Loucy (cell line): ENCODE data around the gene KYAT1.

Source experiments
- EZH2phosphoT487 ChIP-seq: fragments of 200-600 bp; IDR thresholded peaks from 2 replicates; pipeline ENCODE4 v1.6.1; 2018; ENCODE audit warnings: antibody characterized with exemption, mild to moderate bottlenecking, moderate library complexity, borderline replicate concordance
- TF ChIP-seq, protein P1 (sequence below): fragments of 200-600 bp; sonication (generic); conservative IDR thresholded peaks from 2 replicates; pipeline ENCODE4 v1.5.1; 2014; ENCODE audit warnings: mild to moderate bottlenecking, antibody characterized with exemption, low read length

DNA sequence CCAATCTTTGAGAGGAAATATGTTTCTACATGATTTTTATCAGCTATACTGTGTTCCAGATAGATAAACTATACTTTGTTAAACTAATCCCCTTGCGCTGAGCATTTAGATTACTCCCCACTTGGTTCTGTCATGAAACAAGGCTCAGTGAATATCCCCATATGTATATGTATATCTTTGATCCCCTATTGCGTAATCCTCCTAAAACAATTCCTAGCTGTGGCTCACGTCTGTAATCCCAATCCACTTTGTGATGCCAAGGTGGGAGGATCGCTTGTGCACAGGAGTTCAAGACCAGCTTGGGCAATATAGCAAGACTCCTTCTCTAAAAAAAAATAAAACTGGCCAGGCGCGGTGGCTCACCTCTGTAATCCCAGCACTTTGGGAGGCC is 41.7 kb upstream of the KYAT1 start:
- TF ChIP-seq, protein P1, sequence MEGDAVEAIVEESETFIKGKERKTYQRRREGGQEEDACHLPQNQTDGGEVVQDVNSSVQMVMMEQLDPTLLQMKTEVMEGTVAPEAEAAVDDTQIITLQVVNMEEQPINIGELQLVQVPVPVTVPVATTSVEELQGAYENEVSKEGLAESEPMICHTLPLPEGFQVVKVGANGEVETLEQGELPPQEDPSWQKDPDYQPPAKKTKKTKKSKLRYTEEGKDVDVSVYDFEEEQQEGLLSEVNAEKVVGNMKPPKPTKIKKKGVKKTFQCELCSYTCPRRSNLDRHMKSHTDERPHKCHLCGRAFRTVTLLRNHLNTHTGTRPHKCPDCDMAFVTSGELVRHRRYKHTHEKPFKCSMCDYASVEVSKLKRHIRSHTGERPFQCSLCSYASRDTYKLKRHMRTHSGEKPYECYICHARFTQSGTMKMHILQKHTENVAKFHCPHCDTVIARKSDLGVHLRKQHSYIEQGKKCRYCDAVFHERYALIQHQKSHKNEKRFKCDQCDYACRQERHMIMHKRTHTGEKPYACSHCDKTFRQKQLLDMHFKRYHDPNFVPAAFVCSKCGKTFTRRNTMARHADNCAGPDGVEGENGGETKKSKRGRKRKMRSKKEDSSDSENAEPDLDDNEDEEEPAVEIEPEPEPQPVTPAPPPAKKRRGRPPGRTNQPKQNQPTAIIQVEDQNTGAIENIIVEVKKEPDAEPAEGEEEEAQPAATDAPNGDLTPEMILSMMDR, result no peak
- TF ChIP-seq EZH2phosphoT487, result no peak
